H1 (cell line): ENCODE data around the gene SIRT5. TPM values are rescaled to one million over a fixed set of nuclear protein-coding genes. Genes with fewer than 3 reads are reported as not detected.

Source experiments
- CTCF ChIA-PET: fragments of 300-600 bp; sonication (Branson Sonifier 250); formaldehyde crosslinking; loops from one replicate; lab custom pipeline; 2021; ENCODE audit not compliant: partially characterized antibody; lab: Charles Lee
- POLR2A ChIA-PET: fragments of 300-600 bp; sonication (Branson Sonifier 250); formaldehyde crosslinking; loops from one replicate; lab custom pipeline; 2021; ENCODE audit warnings: inconsistent platforms; ENCODE audit not compliant: partially characterized antibody; lab: Charles Lee
- DNase-seq, 2 experiments: peaks; one replicate each; pipeline versions ENCODE4 v3.0.0 to v3.0.0-alpha.2; 2010 to 2022; ENCODE audit warnings: low spot score in 2 of 2, low read depth in 1 of 2, mixed read lengths in 1 of 2
- FAIRE-seq: peaks from 2 replicates; lab custom pipeline; 2011; peaks lifted over from hg19 to GRCh38; lab: Jason Lieb, UNC
- H2AFZ ChIP-seq: 2 replicates; pipeline ENCODE4 v1.8.1; 2012; ENCODE audit warnings: low read length, inconsistent platforms
- H2AK5ac ChIP-seq: 2 replicates; pipeline ENCODE4 v1.6.1; 2013; ENCODE audit warnings: low read depth, low read length
- H2BK120ac ChIP-seq: replicated peaks from 2 replicates; pipeline ENCODE3; 2013; ENCODE audit warnings: low read depth, low read length, inconsistent platforms
- H2BK12ac ChIP-seq: 2 replicates; pipeline ENCODE4 v1.6.1; 2013; ENCODE audit warnings: low read depth, low read length
- H2BK15ac ChIP-seq: 2 replicates; pipeline ENCODE4 v1.6.1; 2013; ENCODE audit warnings: low read length
- H2BK20ac ChIP-seq: 2 replicates; pipeline ENCODE4 v1.6.1; 2013; ENCODE audit warnings: low read length
- H2BK5ac ChIP-seq: 2 replicates; pipeline ENCODE4 v1.6.1; 2013; ENCODE audit warnings: low read depth, low read length
- H3K14ac ChIP-seq: 2 replicates; pipeline ENCODE4 v1.6.1; 2013; ENCODE audit warnings: inconsistent platforms; ENCODE audit not compliant: insufficient read length
- H3K18ac ChIP-seq: 2 replicates; pipeline ENCODE4 v1.6.1; 2013; ENCODE audit warnings: low read length; ENCODE audit errors: extremely low read depth
- H3K23ac ChIP-seq: 2 replicates; pipeline ENCODE4 v1.6.1; 2013; ENCODE audit warnings: inconsistent platforms; ENCODE audit not compliant: insufficient read length
- H3K23me2 ChIP-seq: 2 replicates; pipeline ENCODE4 v1.6.1; 2013; ENCODE audit warnings: low read depth, low read length
- H3K27ac ChIP-seq: 2 replicates; pipeline ENCODE4 v1.6.1; 2011; ENCODE audit warnings: low read depth, low read length, inconsistent platforms
- H3K27me3 ChIP-seq, 4 experiments: replicated peaks in 1 of 4; 1 replicate in 1 of 4; 2 replicates in 3 of 4; pipeline versions ENCODE4 v1.6.1 to v1.8.1; 2011 to 2013; ENCODE audit warnings: low read length in 3 of 4, mild to moderate bottlenecking in 3 of 4, inconsistent platforms in 2 of 4, mixed read lengths in 2 of 4, moderate library complexity in 1 of 4; ENCODE audit not compliant: control insufficient read depth in 3 of 4, insufficient read depth in 3 of 4; ENCODE audit errors: extremely low read depth in 1 of 4
- H3K36me3 ChIP-seq, 4 experiments: 2 replicates each; pipeline versions ENCODE4 v1.6.1 to v1.8.1; 2011 to 2013; ENCODE audit warnings: mild to moderate bottlenecking in 4 of 4, low read length in 3 of 4, moderate library complexity in 2 of 4, control low read depth in 1 of 4, inconsistent platforms in 1 of 4; ENCODE audit not compliant: insufficient read depth in 4 of 4, control insufficient read depth in 2 of 4
- H3K4ac ChIP-seq: replicated peaks from 2 replicates; pipeline ENCODE3; 2013; ENCODE audit warnings: low read length, low read depth, mixed read lengths, inconsistent platforms; ENCODE audit not compliant: insufficient read length
- H3K4me1 ChIP-seq, 4 experiments: replicated peaks in 1 of 4; 1 replicate in 1 of 4; 2 replicates in 3 of 4; pipeline versions ENCODE4 v1.6.1 to v1.8.1; 2011 to 2013; ENCODE audit warnings: low read length in 3 of 4, inconsistent platforms in 2 of 4, mixed read lengths in 1 of 4; ENCODE audit not compliant: insufficient read depth in 4 of 4, control insufficient read depth in 3 of 4
- H3K4me2 ChIP-seq, 2 experiments: 2 replicates each; pipeline versions ENCODE4 v1.6.1 to v1.8.1; 2011 to 2013; ENCODE audit warnings: low read depth in 2 of 2, low read length in 2 of 2, control low read depth in 1 of 2, inconsistent platforms in 1 of 2, mild to moderate bottlenecking in 1 of 2; ENCODE audit not compliant: insufficient read depth in 1 of 2
- H3K4me3 ChIP-seq, 4 experiments: fragments of 200-600, 300-600 bp in 1 of 4; sonication (generic), shearing (Covaris generic), sonication (Bioruptor Twin) in 1 of 4; 2 replicates each; pipeline versions ENCODE4 v1.5.1 to v1.8.1; 2011 to 2016; ENCODE audit warnings: low read length in 4 of 4, low read depth in 3 of 4, control low read depth in 2 of 4, inconsistent platforms in 2 of 4, mild to moderate bottlenecking in 2 of 4, mixed read lengths in 1 of 4, moderate library complexity in 1 of 4; ENCODE audit not compliant: insufficient read depth in 2 of 4; ENCODE audit errors: extremely low read depth in 1 of 4
- H3K56ac ChIP-seq: replicated peaks from 2 replicates; pipeline ENCODE3; 2013; ENCODE audit warnings: low read depth, mild to moderate bottlenecking, mixed read lengths, low read length, inconsistent platforms; ENCODE audit not compliant: insufficient read length
- H3K79me1 ChIP-seq: 2 replicates; pipeline ENCODE4 v1.6.1; 2013; ENCODE audit warnings: low read depth, low read length, control low read depth
- H3K79me2 ChIP-seq, 2 experiments: 2 replicates each; pipeline versions ENCODE4 v1.6.1 to v1.8.1; 2012 to 2013; ENCODE audit warnings: low read length in 2 of 2, mild to moderate bottlenecking in 2 of 2, inconsistent platforms in 1 of 2; ENCODE audit not compliant: insufficient read depth in 2 of 2, control insufficient read depth in 1 of 2
- H3K9ac ChIP-seq, 4 experiments: replicated peaks in 1 of 4; 1 replicate in 1 of 4; 2 replicates in 3 of 4; pipeline versions ENCODE4 v1.6.1 to v1.8.1; 2011 to 2013; ENCODE audit warnings: low read depth in 3 of 4, low read length in 3 of 4, control low read depth in 2 of 4, mild to moderate bottlenecking in 2 of 4, moderate library complexity in 2 of 4, inconsistent platforms in 1 of 4; ENCODE audit errors: extremely low read depth in 1 of 4
- H3K9me3 ChIP-seq, 2 experiments: 2 replicates each; pipeline versions ENCODE4 v1.6.1 to v1.8.1; 2012 to 2013; ENCODE audit warnings: mild to moderate bottlenecking in 2 of 2, moderate library complexity in 2 of 2, control low read depth in 1 of 2, inconsistent platforms in 1 of 2, low read depth in 1 of 2, low read length in 1 of 2, mixed read lengths in 1 of 2; ENCODE audit not compliant: insufficient read depth in 2 of 2
- H4K20me1 ChIP-seq, 2 experiments: replicated peaks in 1 of 2; 2 replicates each; pipeline versions ENCODE3 to v1.8.1; 2011 to 2013; ENCODE audit warnings: inconsistent platforms in 2 of 2, low read length in 2 of 2, mild to moderate bottlenecking in 1 of 2; ENCODE audit not compliant: insufficient read depth in 2 of 2, control insufficient read depth in 1 of 2
- H4K5ac ChIP-seq: 2 replicates; pipeline ENCODE4 v1.6.1; 2013; ENCODE audit warnings: low read length, low read depth, mixed read lengths, inconsistent platforms; ENCODE audit not compliant: insufficient read length
- H4K8ac ChIP-seq: 2 replicates; pipeline ENCODE4 v1.8.0; 2013; ENCODE audit warnings: mild to moderate bottlenecking, moderate library complexity, low read length, inconsistent platforms; ENCODE audit not compliant: insufficient read depth; ENCODE audit errors: extremely low read depth
- H4K91ac ChIP-seq: replicated peaks from 2 replicates; pipeline ENCODE3; 2013; ENCODE audit warnings: low read length, mixed read lengths, inconsistent platforms; ENCODE audit not compliant: insufficient read length
- BCL11A ChIP-seq, 2 experiments: IDR thresholded peaks; one replicate each; pipeline ENCODE4 v1.6.1; 2011; ENCODE audit warnings: low read depth in 2 of 2, low read length in 2 of 2, mild to moderate bottlenecking in 2 of 2
- CBX5 ChIP-seq: fragments of 300-800, 300-1000 bp; sonication (generic); IDR thresholded peaks from 2 replicates; pipeline ENCODE4 v1.7.1; 2016; ENCODE audit warnings: antibody characterized with exemption, low read length, low read depth
- RAD21 ChIP-seq, 2 experiments: IDR thresholded peaks in 1 of 2; conservative IDR thresholded peaks in 1 of 2; 2 replicates each; pipeline ENCODE4 v1.6.1; 2011; ENCODE audit warnings: low read depth in 2 of 2, low read length in 2 of 2, improper control_type of control experiment in 1 of 2, inconsistent platforms in 1 of 2, mild to moderate bottlenecking in 1 of 2, moderate library complexity in 1 of 2
- SAP30 ChIP-seq: fragments of 300-600 bp; sonication (generic); IDR thresholded peaks from 2 replicates; pipeline ENCODE4 v1.7.1; 2012; ENCODE audit warnings: low read length, moderate library complexity, mild to moderate bottlenecking, inconsistent platforms; ENCODE audit not compliant: insufficient read depth, insufficient replicate concordance
- WGBS, 2 experiments: shearing (Covaris generic) in 1 of 2; methylation state at CpG; one replicate each; pipeline versions ENCODE4 v1.1.6 to v1.1.7; 2013 to 2015; ENCODE audit warnings: low lambda C conversion rate in 2 of 2, mixed read lengths in 2 of 2, inconsistent platforms in 1 of 2, low coverage in 1 of 2, missing lambda C conversion rate in 1 of 2; ENCODE audit not compliant: insufficient replicate concordance in 2 of 2, insufficient coverage in 1 of 2, insufficient read length in 1 of 2; ENCODE audit errors: extremely low coverage in 1 of 2, missing lambda C conversion rate in 1 of 2; 5-methylcytosine and 5-hydroxymethylcytosine counted together
- polyA plus RNA-seq, 7 experiments: library from polyadenylated mRNA; depleted of rRNA in 3 of 7; stranded (reverse) in 5 of 7; unstranded in 2 of 7; fragments of >200 nt in 5 of 7; fragments of 200-250 nt in 2 of 7; gene quantifications; 1 replicate in 5 of 7; 2 replicates in 1 of 7; 4 replicates in 1 of 7; pipeline versions ENCODE4 v1.2.1 to v1.2.3, GENCODE V29; 2011 to 2013; ENCODE audit warnings: missing spikeins in 2 of 7, mixed read lengths in 2 of 7
- total RNA-seq: library from RNA; stranded (reverse); fragmentation: NEBNext Ultra II Directional; extraction: Animal tissue kit (Norgen Biotek cat#: 25700); gene quantifications from 2 replicates; pipeline ENCODE4 v1.2.1, GENCODE V29; 2021
- TF ChIP-seq, protein P1 (sequence below): IDR thresholded peaks from 2 replicates; pipeline ENCODE4 v1.6.1; 2012; ENCODE audit warnings: inconsistent platforms

The SIRT5 gene
- total and polyA plus RNA-seq, 2 of the 8 experiments (the other 6 are each of a cell fraction or from before 2014, with no cell fraction given) = 7.4 to 14.7 TPM

DNA sequence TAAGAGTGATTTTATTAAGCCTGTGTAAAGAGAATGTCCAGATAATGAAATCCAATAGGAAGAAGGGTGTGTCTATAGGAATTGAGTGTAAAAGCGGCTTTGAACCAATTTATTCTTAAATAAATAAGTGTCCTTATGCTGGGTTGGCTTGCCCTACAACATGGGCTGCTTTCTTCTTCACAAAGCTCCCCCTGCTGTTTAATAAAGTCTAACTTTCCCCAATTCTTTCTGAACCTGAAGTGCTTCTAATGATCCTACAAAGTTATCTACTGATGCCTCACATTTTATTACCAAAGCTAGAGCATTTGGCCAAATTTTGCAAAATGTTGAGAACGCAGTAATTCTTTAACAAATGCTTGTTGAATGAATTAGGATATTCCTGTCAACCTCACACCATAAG, 36.3 kb upstream of the SIRT5 start:
- Histone ChIP-seq H2BK12ac (0 out of 2 replicates have a peak overlapping the region, but pooled peaks have one; percentile 13), H3K23ac (no peak overlapping the region), H3K4me2 (no peak overlapping the region), H4K91ac (no peak overlapping the region), H3K56ac (no peak overlapping the region), H3K4me3 (no peak overlapping the region), H3K9ac (no peak overlapping the region), H3K27ac (no peak overlapping the region), H3K23me2 (no peaks in the 10 kb centered on the region), H3K4ac (no peak overlapping the region), H4K5ac (no peak overlapping the region), H2AK5ac (no peak overlapping the region), H2BK120ac (no peak overlapping the region), H2BK15ac (no peak overlapping the region), H2BK5ac (no peak overlapping the region), H3K14ac (no peak overlapping the region), H3K36me3 (no peaks in the 10 kb centered on the region), H2BK20ac (no peak overlapping the region), H3K27me3 (no peaks in the 10 kb centered on the region), H4K20me1 (no peaks in the 10 kb centered on the region), H3K18ac (no peak overlapping the region), H3K79me2 (no peaks in the 10 kb centered on the region), H2AFZ (no peak overlapping the region), H3K4me1 (peaks cover 5 to 12% (median 9%) of the 10 kb centered on the region in 4 experiments; a peak in 5 of 7 replicates), H3K79me1 (no peaks in the 10 kb centered on the region), H4K8ac (no peak overlapping the region), H3K9me3 (0 out of 4 replicates have a peak, but pooled peaks cover 0 to 3% of the 10 kb centered on the region in 2 experiments)
- POLR2A ChIA-PET = no interaction called here
- no peak for DNase-seq
- 87% methylated on average over 2 of the region's 2 CpGs; no CpG with 5 or more reads in 1 of the 2 experiments for WGBS, 2 experiments
- TF ChIP-seq SAP30 (no peak), CBX5 (no peak), BCL11A (IDR thresholded peaks at IDR 0.05; ENCODE audit: low read depth in 2 of 2, low read length in 2 of 2) (no peak), RAD21 (IDR thresholded peaks at IDR 0.05 in 1 of 2, conservative IDR thresholded peaks at IDR 0.05 in 1 of 2; ENCODE audit: low read depth in 2 of 2, low read length in 2 of 2) (peak; percentile 34 to 35; a peak in 3 of 4 replicates)
- TF ChIP-seq, protein P1, sequence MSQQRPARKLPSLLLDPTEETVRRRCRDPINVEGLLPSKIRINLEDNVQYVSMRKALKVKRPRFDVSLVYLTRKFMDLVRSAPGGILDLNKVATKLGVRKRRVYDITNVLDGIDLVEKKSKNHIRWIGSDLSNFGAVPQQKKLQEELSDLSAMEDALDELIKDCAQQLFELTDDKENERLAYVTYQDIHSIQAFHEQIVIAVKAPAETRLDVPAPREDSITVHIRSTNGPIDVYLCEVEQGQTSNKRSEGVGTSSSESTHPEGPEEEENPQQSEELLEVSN = no peak
- CTCF ChIA-PET = interaction anchor here (0.8 to 2.4 kb wide), 14 partner anchors 9 to 1539 kb away, joined by 3 to 9 read pairs (median 4); partner anchors contain the start of gene NOL7
- no peak for FAIRE-seq
